Ovary (tissue), 9 donors: ENCODE measurements around the gene MTHFD1L. TPM values are rescaled to one million over a fixed set of nuclear protein-coding genes. Genes with fewer than 3 reads are reported as not detected.
"Not testable (repeated sequence)": the region's sequence is repeated elsewhere in the genome, so short reads cannot be mapped to it uniquely, and the experiment has no call there.

Experiments
- DNase-seq, 5 donors: peaks; one replicate each; pipeline ENCODE4 v3.0.0-alpha.2; 2019 to 2020
- H3K27ac ChIP-seq, 2 donors: fragments of 200-600 bp; one replicate each; pipeline versions ENCODE4 v1.5.1 to v1.8.0; 2019 to 2022
- H3K27me3 ChIP-seq: fragments of 200-600 bp; one replicate; pipeline ENCODE4 v1.8.0; 2022
- H3K36me3 ChIP-seq: fragments of 200-600 bp; sonication (generic); one replicate; pipeline ENCODE4 v1.5.1; 2019
- H3K4me1 ChIP-seq: one replicate; pipeline ENCODE4 v1.8.1; 2013; ENCODE audit warnings: mild to moderate bottlenecking, moderate library complexity; ENCODE audit not compliant: insufficient read depth
- H3K4me3 ChIP-seq: fragments of 200-600 bp; sonication (generic); one replicate; pipeline ENCODE4 v1.5.1; 2017
- H3K9me3 ChIP-seq, 2 donors: fragments of 200-600 bp in 1 of 2; sonication (generic) in 1 of 2; one replicate each; pipeline versions ENCODE4 v1.5.1 to v1.8.1; 2013 to 2019; ENCODE audit warnings: mild to moderate bottlenecking in 1 of 2, moderate library complexity in 1 of 2
- EP300 ChIP-seq: sonication (generic); formaldehyde crosslinking; IDR thresholded peaks from one replicate; pipeline ENCODE4 v1.6.1; 2017; ENCODE audit warnings: antibody characterized with exemption
- POLR2A ChIP-seq: fragments of 450-650 bp; IDR thresholded peaks from one replicate; pipeline ENCODE4 v1.6.1; 2017; ENCODE audit warnings: antibody characterized with exemption, mild to moderate bottlenecking, moderate library complexity
- WGBS, 3 donors: extraction: QIAGEN DNeasy Blood & Tissue Kit in 1 of 3; methylation state at CpG; one replicate each; pipeline versions ENCODE4 v1.1.5 to v1.1.7; 2013 to 2017; 5-methylcytosine and 5-hydroxymethylcytosine counted together
- intact Hi-C, 4 donors: fragments of 100-400 bp; cut with DNase I; formaldehyde crosslinking; loops; one replicate each; pipeline versions ENCODE4 v1.11.0 to v1.15.1; 2022 to 2023
- polyA plus RNA-seq, 2 donors: library from polyadenylated mRNA; stranded (reverse); fragments of 200-250 nt in 1 of 2; fragments of 350-450 nt in 1 of 2; fragmentation: Illumina TruSeq in 1 of 2; extraction: RNeasy Lipid Tissue Mini Kit (QIAGEN cat#74804) in 1 of 2; gene quantifications; one replicate each; pipeline ENCODE4 v1.2.3, GENCODE V29; 2013 to 2014
- total RNA-seq, 7 donors: library from RNA; depleted of rRNA in 2 of 7; stranded (reverse); fragments of >200 nt in 2 of 7; fragmentation: NEBNext Ultra II Directional in 3 of 7; extraction: Animal tissue kit (Norgen Biotek cat#: 25700) in 3 of 7; gene quantifications; one replicate each; pipeline versions ENCODE4 v1.1.0 to v1.2.4, GENCODE V29; 2016 to 2023
- TF ChIP-seq, protein P1 (sequence below), 3 donors: fragments of 450-650 bp in 2 of 3; fragments of 200-600 bp in 1 of 3; IDR thresholded peaks; one replicate each; pipeline versions ENCODE4 v1.5.1 to v1.8.0; 2016 to 2022; ENCODE audit warnings: antibody characterized with exemption in 3 of 3, mild to moderate bottlenecking in 1 of 3
- donor health status: DM: no; HTN: no; CAD: no; lungs with moderate emphysema.
- donor health status: DM: no; HTN: no; CAD: no.
- donor health status: Bipolar disorder and iron deficiency.
- donor health status: DM: yes; HTN: yes; CAD: no.
- donor health status: DM: no; HTN: no; CAD: no.
- donor health status: DM: yes; HTN: yes; CAD: no.

MTHFD1L gene
- total and polyA plus RNA-seq, 9 donors: 13.0 to 91.1 (median 23.6) TPM

DNA sequence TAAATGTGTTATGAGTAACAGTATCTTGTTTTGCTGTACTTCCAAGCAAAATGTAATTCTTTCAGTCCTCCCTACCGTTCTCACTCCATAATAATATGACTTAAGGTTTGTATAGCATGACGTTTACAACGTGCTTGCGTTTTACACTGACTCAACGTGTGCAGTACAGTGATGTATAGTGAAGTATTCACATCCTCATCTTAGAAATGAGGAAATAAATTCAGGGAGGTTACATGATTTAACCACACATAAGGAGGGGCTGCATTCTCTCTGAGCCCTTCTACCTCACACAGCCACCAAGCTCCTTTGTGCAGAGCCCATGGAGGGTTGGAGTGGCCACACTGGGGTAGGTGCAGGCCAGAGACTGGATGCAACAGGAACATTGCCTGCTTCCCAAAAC, 164.5 kb downstream of the MTHFD1L start:
- Histone ChIP-seq H3K4me3 (no peak overlapping the region), H3K4me1 (no peaks in the 10 kb centered on the region), H3K9me3 (no peaks in the 10 kb centered on the region), H3K27ac (no peak overlapping the region), H3K36me3 (no peaks in the 10 kb centered on the region), H3K27me3 (no peaks in the 10 kb centered on the region)
- intact Hi-C loops: no loop called here
- DNase-seq: no peak
- TF ChIP-seq, protein P1, sequence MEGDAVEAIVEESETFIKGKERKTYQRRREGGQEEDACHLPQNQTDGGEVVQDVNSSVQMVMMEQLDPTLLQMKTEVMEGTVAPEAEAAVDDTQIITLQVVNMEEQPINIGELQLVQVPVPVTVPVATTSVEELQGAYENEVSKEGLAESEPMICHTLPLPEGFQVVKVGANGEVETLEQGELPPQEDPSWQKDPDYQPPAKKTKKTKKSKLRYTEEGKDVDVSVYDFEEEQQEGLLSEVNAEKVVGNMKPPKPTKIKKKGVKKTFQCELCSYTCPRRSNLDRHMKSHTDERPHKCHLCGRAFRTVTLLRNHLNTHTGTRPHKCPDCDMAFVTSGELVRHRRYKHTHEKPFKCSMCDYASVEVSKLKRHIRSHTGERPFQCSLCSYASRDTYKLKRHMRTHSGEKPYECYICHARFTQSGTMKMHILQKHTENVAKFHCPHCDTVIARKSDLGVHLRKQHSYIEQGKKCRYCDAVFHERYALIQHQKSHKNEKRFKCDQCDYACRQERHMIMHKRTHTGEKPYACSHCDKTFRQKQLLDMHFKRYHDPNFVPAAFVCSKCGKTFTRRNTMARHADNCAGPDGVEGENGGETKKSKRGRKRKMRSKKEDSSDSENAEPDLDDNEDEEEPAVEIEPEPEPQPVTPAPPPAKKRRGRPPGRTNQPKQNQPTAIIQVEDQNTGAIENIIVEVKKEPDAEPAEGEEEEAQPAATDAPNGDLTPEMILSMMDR (IDR thresholded peaks at IDR 0.05): no peak
- no peak for TF ChIP-seq POLR2A
- no peak for TF ChIP-seq EP300
- WGBS, 3 donors: 54 to 63% (median 61%) methylated on average over 5 of the region's 5 CpGs

DNA sequence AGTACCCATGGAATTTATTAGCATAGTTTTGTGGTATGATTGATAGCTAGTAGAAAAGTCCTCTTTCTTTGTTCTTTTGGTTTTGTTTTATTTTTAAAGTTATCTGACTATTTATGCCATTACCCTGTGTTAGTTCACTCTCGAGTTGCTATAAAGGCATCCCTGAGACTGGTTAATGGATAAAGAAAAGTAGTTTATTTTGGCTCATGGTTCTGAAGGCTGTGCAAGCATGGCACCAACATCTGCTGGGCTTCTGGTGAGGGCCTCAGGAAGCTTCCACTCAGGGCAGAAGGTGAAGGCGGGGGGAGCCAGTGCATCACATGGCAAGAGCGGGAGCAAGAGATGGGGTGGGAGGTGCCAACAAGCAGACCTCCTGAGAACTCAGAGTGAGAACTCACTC, 166.5 kb downstream of the MTHFD1L start:
- Histone ChIP-seq H3K4me1 (no peaks in the 10 kb centered on the region), H3K27me3 (no peaks in the 10 kb centered on the region), H3K36me3 (no peaks in the 10 kb centered on the region), H3K9me3 (no peaks in the 10 kb centered on the region), H3K4me3 (no peak overlapping the region), H3K27ac (no peak overlapping the region)
- TF ChIP-seq, protein P1 (IDR thresholded peaks at IDR 0.05): no peak
- TF ChIP-seq POLR2A: no peak
- TF ChIP-seq EP300: no peak
- WGBS, 3 donors: 93 to 95% (median 95%) methylated on average over 3 of the region's 3 CpGs
- intact Hi-C loops: no loop called here
- DNase-seq: peak in 1 of 5 donors; percentile 16

DNA sequence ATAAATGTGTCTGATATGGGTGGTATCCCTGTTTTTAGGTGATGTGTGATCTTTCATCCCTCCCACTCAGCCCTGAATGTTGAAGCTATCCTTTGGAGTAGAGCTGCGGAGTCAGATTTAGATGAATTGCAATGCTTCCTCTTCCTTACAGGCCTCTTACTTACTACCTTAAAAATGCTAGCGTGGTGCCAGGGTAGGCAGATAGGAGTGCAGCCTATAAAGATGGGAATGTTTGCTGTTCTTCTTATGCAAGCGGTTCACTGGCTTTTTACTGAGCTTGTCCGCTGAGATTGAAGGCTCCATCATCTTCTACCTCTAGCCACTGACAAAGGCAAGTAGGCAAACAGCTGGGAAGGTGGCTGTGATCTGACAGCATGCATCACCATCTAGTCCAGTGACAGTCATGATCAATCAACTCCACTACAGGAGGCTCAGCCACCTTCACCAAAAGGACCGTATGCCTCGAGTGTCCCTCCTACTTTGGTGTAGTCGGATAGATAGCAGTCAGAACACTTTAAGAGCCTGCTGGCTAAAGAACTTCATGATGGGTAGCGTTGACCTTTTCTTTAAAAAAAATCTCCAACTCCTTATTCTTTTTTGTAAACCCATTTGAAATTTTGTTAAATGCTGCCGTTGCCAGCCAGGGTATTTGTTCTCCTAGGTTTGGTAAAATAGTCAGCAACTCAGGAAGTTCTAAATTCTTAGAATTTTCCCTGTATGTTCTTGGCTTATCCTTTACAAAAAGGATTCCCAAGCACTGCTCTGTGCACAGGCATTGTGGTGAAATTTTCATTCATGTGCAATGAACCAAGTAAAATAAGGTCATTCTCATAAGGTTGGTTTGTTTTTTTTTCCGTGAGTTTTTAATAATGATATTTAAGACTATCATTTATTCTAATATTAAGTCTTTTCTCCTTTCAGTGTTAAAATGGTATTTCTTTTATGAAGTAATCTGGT, 169.6 kb downstream of the MTHFD1L start:
- Histone ChIP-seq H3K27me3 (no peaks in the 10 kb centered on the region), H3K36me3 (no peaks in the 10 kb centered on the region), H3K4me1 (no peaks in the 10 kb centered on the region), H3K9me3 (no peaks in the 10 kb centered on the region), H3K4me3 (no peak overlapping the region), H3K27ac (no peak overlapping the region)
- intact Hi-C loops: no loop called here
- no peak for DNase-seq
- 92 to 96% (median 96%) methylated on average over 10 of the region's 10 CpGs for WGBS, 3 donors
- TF ChIP-seq EP300: no peak
- TF ChIP-seq POLR2A: no peak
- TF ChIP-seq, protein P1 (IDR thresholded peaks at IDR 0.05): no peak

DNA sequence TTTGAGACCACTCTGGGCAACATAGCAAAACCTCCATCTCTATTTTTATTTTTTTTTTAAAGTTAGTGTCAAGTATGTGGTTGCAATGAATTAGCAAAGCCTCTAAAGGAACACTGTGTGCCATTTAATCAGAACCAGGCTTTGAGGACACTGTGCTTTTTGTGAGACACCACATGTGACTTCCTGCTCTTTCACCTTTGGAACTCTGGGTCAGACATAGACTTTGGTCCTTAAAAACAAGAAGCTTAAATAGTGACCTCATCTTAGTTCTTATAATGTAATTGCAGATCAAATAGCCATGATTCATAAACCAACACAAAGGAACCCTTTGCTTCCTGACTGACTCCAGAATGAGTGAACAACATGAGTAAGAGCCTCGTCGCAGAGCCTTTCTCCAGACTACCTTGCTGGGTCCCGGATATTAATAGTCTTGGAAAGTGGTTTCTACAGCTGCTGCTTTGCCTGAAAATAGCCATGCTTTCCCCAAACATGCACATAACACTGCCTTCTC, 170.8 kb downstream of the MTHFD1L start:
- H3K9me3 ChIP-seq, H3K4me3 ChIP-seq, H3K36me3 ChIP-seq, H3K27ac ChIP-seq, H3K27me3 ChIP-seq, intact Hi-C loops, DNase-seq, H3K4me1 ChIP-seq: not testable (repeated sequence)
- 10 to 27% (median 13%) methylated on average over 3 of the region's 3 CpGs for WGBS, 3 donors
